SKM-1 treated with dmso at 0.1 percent for 144 hours (cell line): Measurements from ENCODE around the gene CANT1.
A peak's percentile ranks its signal among the peaks of the same experiment; 100 is the strongest.

Experiments
- DNase-seq: peaks from one replicate; lab custom pipeline; 2025; ENCODE audit not compliant: unreplicated experiment; lab: John Stamatoyannopoulos, UW

Gene CANT1

DNA sequence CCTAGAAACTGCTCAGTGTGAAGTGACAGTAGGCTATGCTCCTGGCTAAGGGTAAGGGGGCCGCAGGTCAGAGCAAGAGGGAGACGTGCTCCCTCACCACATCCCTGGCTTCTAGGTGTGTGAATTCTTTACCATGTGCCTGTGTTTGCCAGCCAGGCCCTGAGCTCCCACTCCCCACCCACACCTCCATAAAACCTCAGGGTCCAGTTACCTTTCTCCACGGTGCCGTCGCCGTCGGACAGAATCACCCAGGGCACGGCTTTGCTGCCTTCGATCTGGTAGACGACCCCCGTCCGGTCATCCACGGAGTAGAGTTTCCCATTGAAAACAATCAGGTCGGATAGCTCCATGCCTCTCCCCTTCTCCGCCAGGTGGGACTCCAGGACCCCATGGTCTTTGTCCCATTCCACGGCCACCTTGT lies 12.8 kb downstream of the CANT1 start:
- DNase-seq: no peak

DNA sequence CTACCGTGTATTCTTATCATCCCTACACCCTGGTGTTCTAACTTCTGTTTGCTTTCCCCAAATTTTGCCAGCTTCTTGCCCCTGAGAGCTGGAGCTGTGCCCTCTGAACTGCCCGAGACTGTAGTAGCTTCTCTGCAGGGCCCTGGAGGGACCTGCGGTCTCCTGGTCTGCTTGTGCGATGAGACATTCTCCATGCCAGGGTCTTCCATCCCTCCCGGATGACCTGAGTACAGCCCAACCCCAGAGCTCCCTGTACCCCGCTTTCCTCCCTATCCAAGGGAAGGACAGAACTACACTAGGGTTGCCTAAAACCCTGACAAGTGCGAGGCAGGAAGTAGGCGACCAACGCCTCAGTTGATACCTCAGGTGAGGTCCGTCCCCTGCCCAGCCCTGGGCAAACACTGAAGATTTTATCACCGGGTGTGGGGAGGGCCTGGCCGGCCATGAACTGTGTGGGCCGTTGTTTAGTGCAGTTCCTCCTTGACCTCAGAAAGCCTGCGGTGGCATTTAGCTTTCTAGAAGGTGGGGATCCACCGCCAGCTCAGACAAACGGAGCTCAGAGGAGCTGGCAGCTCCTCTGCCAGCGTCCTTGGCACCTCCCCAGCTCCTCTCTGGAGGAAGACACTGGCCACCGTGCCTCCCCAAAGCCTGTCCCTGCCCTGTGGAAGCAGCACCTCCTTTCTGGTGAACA lies 13.7 kb downstream of the CANT1 start:
- no peak for DNase-seq

DNA sequence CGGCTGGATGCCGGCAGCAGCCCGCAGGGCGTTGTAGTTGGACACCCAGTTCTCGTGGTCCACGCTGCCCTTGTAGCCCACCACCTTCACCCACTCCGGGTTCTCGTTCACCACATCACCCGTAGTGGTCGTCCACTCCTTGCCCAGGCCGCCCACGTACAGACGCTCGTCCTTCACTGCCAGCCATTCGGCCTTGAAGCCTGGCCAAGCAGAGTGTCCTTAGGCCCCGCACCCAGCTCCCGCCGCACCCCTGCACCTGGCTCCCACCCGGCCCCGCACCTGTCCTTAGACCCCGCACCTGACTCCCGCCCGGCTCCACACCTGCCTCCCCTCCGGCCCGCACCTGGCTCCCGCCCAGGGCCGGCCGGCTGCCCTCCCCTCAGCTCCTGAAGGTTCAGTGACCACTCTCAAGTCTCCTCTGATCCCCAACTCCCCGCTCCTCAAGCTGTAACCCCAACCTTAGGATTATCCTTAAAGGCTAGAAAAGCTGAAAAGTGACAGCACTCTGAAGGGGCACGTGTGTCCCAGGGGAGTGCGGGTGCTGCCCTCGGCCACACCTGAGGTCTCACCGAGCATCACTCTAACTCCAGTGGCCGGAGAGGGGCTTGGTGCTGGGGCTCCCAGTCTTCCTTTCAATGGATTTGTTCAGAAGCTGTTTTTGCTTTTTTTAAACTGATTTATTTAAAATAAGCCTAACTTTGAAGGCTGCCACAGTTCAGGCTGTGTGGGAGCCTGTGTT lies 14.4 kb downstream of the CANT1 start:
- DNase-seq: no peak

DNA sequence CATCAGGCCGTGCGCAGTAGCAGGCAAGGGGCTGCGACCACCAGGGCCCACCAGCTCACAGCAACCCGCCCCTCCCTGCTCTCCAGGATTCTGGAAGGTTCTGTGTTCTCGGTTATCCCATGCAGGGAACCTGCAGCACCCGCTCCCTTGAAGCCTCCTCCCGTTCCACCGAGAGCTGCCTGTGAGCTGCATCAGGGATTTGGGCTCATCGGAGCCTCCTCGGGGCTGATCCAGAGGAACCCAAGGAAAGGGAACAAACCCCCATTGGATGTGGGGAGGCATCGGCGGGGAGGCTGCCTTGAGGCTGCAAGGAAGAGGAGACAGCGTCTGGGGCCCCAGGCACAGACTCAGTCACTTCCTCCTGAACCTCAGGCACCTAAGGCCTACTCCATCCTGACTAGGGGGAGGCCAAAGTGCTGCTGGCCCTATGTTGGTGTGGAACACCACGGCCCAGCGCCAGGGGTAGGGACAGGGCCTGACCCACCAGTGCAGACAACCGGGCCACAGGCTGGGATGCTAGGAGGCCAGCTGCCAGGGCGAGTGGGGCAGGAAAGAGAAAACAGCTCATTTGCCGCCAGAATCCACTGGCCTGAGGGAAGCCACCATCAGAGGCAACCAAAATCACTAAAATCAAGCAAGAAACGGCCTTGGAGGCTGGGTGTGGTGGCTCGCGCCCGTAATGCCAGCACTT lies 15.4 kb downstream of the CANT1 start:
- no peak for DNase-seq

DNA sequence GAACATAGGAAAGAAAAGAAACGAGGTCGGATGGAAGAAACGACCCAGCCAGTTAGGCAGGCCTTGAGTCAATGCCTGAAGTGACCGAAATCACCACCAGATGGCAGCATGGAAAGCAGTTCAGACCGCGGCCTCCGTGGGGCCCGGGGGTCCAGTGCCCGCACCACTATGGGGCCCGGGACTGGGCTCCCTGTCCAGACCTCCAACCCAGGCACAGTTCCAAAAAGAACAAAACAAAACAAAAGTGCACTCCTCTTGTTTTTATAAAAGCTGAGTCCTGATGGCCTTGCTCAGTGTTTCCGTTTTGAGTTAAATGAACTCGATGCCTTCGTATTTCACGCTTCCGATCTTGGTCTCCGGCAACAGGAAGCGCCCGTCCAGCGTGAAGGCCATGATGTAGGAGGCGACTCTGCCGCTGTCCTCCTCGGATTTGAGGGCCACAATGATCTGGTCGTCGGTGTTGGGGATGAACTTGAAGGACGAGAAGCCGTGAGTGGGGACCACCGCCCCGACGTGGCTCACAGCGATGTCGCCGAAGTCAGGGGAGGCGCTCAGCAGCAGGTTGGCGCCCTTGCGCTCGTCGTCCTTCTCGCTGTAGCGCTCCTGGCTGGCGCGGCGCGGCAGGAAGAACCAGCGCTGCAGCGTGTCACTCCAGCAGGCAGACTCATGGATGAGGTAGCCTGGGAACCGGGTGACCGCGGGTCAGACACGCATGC lies 16.2 kb downstream of the CANT1 start:
- peak; percentile 10 for DNase-seq

DNA sequence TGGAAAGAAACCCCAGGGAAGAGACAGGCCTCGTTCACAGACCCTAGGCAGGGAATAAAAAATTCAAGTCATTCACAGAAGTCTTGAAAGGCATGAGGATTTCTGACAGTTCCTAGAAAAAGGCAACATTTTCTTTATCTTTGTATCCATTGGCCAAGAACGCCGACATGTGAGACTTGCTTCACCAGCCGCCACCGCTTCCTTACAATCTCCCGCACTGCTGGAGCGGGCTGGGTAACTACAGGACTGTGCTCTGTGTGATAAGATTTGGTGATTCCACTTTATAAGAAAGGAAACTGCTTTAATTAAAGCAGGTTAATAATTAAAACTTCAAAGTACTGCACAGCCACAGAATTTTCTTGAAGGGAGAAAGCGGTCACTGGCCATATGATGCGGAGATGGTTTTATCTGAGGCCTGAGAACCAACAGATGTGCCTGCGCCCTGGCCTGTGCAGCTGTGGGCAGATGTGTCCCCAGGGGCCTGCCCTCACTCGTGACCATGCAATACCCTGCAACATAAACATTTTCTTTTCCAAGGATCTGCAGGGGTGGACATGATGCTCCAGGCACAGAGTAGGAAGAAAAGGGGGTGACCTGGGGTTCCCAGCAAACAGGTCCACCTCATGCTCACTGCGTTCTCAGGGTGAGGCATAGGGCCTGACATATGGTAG lies 16.9 kb downstream of the CANT1 start:
- DNase-seq: no peak

DNA sequence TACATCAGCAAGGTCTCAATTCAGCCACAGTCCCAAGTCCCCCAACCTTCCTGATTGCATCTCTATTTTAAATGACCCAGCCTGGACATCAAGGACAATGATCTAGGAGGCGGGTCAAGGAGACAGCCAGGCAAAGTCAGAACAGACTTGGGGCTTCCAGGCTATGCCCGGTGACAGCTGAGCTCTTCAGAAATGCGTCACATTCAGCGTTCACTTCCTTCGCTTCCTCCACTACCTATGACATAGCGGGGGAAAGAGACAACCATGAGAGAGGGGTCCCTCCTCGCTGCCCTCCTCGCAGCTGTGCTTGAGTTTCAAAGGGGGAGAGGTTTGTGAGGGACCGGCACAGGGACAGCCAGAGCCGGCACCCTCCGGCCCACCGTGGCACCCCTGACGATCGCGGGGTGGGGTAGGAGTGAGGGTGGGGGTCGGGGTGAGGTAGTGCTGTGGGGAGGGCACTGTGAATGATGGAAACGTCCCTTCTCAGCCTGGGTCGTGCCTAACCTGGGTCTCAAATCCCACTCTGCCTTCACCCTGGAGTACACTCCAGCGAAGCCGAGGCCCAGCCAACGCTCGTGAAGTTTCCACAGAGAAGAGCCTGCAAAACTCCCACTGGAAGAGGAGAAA lies 17.5 kb downstream of the CANT1 start:
- DNase-seq: no peak

DNA sequence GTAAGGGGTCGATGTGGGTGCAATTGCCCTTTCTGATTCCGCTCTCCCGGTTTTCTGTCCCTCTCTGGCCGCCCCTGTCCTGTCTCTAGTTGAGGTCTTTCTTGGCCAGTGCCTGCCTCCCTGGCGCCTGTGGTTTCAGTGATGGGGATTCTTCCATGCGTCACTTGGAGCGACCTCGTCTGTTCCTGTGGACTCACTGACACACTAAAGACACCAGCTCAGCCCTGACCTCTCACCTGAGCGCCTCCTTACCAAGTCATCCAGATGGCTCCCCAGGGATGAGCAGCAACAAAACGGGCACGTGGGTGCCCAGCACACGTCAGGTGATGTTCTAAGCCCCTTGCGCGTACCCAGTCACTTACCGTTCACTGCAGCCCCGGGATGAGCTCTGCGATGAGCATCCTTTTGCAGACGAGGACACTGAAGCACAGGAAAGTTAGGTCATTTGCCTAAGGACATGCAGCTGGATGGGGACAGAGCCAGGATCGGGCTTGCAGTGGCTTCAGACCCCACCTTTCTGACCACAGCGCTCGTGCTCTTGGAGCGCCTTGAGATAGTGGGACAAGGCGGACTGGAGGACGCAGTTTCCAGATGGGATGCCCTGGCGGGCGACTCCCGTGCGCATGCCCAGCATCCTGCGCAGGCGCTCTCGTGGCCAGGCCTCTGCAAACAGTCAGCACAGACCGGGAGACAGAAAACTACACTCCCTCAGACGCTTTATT lies 18.4 kb downstream of the CANT1 start:
- DNase-seq: no peak

DNA sequence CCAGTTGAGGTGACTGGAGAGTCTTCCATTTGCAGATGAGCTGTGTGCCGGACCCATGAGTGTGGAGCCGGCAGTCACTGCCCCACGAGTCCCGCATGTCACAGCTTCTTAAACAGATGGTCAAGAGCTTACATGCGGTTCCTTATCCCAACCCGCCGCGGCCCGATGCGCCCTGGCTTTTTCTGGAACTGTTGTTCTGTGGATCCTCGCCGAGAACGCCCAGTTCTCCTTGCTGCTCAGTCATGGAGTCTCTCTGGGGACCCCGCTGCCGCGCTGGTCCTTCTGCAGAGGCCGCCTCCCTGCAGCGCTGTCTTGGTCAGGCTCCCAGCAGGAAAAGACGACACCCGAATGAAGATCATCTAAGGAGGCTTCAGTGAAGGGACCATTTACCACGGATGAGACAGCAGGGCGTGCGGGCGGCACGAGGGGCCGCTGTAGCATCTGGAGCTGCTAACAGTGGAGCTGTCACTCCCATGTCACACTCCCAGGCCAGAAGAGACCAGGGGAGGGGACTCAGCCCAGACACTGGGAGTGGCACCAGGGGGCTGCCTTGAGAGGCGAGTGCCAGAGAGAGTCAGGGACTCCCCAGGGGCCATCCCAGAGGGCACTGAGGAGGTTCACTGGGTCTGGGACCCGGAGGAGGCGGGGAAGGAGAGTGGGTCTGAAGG lies 19.1 kb downstream of the CANT1 start:
- no peak for DNase-seq

DNA sequence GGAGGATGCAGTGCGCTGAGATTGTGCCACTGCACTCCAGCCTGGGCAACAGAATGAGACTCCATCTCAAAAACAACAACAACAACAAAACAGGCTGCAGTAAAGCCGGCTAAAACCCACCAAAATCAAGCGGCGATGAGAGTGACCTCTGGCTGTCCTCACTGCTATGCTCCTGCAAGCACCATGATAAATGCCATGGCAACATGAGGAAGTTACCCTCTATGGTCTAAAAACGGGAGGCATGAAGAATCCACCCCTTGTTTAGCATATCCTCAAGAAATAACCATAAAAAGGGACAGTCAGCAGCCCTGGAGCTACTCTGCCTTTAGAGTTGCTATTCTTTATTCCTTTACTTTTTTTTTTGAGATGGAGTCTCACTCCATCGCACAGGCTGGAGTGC lies 21.4 kb downstream of the CANT1 start:
- no peak for DNase-seq

DNA sequence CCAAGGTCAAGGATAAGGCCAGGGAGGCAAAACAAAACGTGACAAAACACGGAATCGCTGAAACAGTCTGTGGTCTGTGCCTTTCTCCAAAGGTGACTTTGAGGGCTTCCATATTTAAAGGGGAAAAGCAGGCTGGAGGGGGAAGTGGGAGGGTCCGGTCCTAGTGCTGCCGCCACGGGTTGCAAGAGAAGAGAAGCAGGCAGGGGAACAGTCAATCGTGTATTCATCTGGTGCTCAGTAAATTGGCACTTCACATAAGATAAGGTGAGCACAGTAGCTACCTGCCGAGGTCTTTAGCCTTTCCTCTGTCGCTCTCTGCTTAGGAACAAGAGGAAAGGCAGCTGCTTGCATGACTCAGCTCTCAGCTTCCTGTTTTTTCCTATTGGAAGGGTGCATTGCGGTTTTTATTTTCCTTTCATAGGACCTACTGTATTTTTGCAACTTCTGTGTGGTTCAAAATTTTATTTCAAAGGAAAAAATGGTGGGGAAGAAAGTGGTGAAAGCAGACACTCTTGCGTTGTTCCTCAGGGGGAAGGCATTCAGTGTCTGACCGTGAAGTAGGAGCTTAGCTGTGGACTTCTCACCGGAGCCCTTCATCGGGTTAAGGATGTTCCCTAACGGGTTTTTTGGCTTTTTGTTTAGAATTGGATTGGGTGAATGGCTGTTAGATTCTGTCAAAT lies 22.8 kb downstream of the CANT1 start:
- peak; percentile 57 for DNase-seq

DNA sequence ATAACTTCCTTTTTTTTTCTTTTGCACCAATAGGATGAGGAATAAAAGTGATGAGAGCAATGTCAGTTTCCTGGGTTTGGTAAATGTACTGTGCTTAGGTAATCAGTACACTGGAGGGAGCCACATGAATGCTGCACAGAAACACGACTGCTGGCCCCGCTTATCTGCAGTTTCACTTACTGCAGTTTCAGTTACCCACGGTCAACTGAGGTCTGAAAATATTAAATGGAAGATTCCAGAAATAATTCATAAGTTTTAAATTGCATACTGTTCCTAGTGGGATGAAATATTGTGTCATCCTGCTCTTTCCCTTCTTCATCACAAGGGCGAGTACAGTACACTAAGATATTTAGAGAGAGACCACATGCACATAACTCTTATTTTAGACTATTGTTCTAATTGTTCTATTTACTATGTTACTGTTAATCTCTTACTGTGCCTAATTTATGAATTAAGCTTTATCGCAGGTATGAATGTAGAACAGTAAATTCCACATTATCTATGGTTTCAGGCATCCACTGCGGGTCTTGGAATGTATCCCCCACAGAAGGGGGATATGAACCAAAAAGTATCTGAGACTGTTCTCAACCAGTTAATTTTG lies 23.4 kb downstream of the CANT1 start:
- DNase-seq: peak; percentile 86

DNA sequence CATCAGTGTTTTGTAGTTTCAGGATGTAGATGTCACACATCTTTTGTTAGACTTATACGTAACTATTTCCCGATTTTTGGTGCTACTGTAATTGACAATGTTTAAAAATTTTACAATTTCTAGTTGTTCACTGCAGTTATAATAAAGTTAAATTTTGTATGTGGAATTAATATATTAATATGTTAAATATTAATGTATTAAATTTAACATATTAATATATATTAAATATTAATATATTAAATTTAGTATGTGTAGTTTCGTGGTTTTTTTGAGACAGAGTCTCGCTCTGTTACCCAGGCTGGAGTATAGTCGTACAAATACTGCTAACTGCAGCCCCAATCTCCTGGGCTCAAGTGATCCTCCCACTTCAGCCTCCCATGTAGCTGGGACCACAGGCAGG lies 24.2 kb downstream of the CANT1 start:
- no peak for DNase-seq

DNA sequence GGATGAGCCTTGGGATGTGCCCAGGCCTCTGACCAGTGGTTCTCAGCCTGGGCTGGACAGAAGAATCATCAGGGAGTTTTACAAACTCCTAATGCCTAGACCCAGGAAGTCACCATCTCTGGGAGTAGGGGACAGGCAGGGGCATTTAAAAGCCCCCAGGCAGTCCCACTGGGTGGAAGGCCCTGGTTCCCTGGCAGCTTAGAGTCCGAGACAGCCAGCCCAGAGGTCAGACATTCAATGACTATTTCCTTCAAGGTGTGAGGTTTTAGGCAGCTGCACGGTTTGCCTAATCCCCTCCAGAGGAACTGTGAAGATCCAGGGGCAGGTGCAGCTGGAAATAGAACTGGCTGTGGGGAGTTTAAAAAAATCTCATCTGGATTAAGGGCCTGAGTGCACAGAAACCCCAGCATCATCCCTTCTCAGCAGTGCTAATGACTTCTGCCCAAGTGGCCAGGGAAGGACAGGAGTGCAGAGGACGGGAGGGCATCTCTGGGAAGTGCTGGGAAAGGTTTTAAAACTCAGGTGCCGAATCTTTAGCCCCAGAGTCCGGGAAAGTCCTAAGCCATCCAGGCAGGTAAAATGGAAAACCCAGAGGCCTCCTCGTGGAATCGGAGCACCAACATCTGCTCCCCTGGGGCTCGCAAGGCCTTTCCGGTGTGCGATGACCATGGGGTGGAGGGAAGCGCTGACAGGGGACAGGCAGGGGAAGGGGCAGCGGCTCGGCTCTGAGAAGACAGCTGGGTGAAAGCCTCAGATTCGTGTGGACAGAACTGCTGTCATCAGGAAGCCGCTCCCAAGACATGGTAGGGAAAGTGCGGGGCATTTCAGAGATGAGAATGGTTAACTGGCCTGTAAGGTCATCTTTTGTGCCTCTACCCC lies 28.3 kb downstream of the CANT1 start:
- no peak for DNase-seq

DNA sequence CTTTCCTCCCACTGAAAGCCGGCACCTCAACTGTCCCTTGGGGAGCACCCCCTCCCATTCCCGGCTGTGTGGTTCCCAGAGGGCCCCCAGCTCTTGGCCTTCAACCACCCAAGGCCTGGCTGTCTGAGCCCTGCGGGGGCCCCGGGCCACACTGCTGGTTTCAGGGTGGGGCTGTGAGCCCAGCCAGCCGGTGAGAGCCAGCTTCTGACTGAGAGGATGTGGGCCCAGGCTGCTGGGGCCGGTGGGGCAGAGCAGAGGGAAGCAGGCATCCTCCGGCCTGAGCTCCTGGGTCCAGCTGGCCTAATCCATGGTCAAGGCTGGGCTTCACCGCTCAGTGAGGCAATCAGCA lies 29.0 kb downstream of the CANT1 start:
- no peak for DNase-seq

DNA sequence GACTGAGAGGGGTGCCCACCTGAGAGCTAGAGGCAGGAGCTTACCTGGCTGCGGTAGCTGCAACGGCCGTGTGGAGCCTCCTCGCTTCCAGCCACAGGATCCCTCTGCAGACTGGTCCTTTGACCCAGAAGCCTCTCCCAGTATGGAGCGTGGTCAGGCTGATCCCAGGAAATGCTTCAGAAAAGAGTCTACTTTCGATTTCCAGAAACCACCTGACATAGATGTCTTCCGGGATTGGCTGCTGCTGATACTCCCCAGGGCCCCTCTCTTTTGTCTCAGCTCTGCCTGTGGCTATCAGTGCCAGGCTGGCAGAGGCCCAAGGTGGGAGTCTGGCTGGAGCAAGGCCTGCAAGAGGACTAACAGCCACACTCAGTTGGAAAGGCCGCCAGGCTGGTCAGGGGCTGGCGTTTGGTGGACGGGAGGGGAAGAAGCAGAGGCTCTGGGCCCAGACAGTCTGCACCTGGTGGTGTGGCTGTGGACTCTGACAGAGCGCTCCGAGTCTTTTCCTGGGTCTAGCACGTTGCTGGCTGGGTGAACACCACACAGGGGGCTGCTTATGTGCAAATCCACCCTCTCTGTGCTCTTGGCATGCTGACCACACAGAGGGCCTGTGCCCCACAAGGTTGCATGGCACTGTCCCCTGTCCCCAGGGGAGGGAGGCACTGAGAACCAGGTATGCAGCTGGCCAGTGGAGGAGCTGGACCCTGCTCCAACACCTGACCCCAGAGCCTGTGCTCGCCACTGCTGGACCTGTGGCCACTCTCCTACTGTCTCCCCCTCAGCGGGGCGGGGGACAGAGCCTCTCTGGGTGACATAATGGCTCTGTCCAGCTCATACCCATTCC lies 29.6 kb downstream of the CANT1 start, which contains the start of gene LGALS3BP:
LGALS3BP (minus strand) TSS at position 144 of the 844 bp plus-strand sequence. CDS start 2,732 bp downstream, outside the sequence.
- no peak for DNase-seq
